HG02759 (cell line): ENCODE results near the gene MAP3K20.

Source experiments
- ATAC-seq: cut with Tn5 transposase; IDR thresholded peaks from one replicate; pipeline ENCODE4 v1.9.1; 2021; ENCODE audit warnings: mild to moderate bottlenecking, moderate library complexity; ENCODE audit not compliant: unreplicated experiment

The MAP3K20 gene

DNA sequence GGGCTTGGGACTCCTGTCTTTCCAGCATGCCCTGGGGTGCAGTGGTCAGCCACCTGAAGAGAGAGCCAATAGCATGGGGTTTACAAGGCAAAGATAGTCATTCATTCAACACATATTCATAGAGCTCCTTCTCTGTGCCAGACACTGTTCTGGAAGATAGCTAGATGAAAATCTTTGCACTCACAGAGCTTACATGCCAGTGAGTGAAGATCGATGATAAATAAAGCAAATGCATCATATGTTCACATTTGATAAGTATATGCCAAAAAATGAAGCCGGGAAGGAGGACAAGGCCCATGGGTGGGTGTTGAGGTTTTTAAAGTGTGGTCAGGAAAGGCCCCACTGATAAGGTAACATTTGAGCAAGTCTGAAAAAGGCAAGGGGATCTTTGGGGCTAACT lies 148.2 kb downstream of the MAP3K20 start:
- no peak for ATAC-seq

DNA sequence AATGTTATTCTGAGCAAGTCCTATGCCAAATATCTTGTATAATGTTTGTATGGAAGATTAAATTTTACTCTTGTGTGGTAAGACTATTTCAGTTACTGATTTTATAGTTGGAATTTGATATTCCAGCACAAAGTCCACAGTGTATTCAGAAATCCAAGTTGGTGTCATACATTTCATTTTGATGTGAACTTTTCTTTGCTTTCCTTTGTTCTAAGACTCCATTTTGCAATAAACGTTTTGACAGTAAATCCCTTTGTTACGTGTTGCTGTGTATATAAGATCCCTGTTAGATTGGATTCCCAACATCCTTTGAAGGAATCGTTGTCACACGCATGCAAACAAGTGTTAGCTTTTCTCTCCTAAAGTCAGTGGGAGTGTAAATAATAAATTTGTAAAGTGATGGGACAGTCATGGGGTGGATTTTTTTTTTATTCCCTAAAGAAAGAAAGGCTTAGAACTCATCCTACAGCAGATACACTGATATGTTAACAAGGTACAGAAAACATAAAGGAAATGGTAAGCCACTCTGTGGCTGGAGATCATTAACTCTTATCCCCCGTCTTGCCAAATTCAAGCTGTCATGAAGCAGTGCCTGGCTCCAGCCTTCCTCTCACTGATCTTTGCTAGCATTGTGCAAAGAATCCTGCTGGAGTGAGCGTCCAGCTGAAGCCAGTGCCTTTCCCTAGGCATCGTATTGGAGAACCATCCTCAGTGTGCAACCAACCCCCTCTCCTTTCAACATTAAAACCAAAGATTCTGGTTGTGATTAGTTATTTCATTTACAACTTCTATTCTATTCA lies 151.5 kb downstream of the MAP3K20 start:
- ATAC-seq = no peak

DNA sequence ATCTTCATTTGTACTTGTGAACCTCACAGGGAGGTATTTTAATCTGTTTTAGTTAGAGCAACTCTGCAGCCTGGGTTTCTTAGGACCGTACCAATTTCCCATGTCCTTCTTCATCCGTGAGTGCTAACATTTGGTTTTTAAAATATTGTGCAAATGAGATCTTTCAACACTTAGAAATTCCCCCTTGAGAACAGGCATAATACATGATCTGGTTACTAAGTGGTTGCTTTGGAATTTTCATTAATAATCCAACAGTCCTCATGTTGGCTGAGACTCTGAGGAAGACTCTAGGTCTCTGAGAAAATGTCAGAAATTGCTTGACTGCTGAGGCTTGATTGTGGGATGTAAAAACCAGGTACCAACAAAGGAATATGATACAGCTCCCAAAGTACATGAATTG lies 153.4 kb downstream of the MAP3K20 start:
- no peak for ATAC-seq

DNA sequence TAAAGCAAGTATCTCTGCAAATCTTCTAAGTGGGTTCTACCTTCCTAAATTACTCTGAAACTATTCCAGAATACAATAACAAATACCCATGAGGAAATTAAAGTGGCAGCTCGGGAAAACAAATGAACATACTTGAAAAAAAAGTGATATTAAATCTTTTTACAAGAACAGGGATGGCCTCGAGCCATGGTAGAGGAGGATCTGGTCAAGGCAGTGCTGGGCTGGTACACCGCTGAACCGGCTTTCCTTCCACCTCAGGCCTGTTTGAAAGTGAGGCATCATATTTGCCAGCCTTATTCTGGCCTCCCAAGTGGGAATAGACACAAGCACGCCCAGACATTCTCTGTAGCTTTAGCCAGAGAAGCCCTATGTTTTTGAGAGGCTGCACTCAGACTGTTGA lies 154.5 kb downstream of the MAP3K20 start:
- ATAC-seq = no peak

DNA sequence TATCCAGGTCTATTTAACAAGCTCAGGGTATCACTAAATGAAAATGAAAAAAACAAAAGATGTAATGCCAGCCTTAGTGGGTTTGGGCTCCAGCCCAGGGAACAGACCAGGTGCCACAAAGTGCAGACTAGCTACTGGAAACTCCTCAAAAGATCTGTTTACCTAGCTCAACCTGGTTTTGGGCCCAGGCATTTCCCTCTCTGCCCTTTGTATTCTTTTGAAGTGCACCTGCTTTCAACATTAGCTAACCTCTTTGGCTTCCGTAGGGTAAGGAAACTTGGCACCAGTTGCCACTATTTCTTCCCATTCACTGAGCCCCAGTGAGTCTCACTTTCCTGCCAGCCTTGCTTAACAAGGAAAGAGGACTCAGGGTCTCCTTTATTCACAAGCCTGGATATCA lies 155.4 kb downstream of the MAP3K20 start:
- ATAC-seq = no peak

DNA sequence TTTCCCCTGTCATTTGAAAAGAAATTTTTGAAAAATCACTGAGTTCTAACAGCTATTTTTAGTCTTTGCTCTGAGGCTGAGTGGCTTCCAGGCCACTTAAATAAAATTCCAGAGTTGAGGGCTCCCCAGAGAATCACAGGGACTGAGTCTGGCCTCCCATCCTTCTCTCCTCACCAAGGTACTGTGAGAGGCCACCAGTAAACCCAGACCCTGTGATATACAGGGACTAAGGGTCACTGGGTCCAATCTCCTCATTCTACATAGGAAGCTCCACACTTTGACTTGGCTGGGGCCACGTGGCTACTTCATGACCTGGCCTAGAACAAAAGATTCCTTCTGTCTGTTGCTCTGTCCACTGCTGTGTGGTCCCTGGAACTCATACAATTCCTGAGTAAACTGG lies 155.8 kb downstream of the MAP3K20 start:
- no peak for ATAC-seq

DNA sequence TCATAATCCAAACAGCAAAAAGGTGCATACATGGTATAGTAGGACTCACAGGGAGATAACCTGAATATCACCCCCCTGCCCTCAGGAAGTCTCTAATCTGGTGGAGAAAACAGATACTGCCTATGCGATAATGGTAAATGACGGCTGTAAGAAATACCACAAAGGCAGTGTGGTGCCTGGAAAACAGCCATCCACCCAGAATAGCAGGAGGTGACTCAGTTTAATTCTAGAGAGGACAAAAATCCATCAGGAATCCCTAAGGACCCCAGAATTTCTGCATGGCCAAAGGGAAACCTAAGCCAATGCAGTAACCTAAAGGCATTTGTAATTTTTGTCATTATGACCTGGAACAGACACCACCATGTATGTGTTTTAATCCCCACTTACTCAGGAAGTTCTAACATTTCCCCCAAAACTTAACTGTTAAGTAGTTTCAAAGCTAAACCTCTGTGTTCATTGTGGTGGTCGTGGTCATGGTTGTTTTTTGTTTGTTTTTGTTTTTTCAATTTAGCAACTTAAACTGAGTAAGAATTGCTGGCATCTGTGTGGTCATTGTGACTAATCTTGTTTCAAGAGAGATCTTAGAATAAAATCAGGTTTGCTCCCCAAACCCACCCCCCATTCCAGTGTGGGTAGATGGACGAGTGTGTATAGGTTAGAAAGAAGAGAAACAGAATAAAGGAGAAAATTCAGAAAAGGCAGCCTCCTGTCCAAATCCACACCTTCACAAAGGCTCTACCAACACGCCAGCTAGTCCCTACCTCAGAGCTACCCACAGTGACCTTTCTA lies 157.5 kb downstream of the MAP3K20 start:
- ATAC-seq = no peak

DNA sequence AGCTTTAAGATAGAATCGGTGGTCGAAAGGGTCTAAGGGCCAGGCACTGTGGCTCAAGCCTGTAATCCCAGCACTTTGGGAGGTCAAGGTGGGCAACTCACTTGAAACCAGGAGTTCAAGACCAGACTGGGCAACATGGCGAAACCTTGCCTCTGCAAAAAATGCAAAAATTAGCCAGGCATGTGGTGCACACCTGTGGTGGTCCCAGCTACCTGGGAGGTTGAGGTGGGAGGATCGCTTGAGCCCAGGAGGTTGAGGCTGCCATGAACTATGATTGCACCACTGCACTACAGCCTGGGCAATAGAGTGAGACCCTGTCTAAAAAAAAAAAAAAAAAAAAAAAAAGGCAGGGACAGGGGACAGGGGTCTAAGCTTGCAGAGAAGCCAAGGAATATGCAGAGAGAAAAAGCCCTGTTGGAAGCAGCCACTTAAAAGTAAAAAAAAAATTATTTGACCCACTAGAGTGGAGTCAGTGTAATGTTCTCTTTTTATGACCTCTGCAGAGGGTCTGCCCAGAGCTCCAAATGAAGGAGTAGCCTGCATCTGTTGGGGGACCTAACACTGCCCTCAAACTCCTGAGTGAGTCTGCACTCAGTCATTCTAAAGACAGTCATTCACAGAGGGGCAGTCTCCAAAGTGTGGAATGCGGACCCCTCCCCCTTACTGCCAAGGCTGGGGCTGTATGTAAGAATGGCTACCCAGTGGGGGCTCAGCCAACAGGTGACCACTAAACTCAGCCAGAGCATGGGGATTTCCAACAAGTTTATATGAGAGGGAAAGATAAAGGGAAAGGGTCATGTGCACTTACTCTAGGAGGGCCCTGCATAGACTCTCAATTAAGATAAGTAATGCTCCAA lies 160.5 kb downstream of the MAP3K20 start:
- no peak for ATAC-seq

DNA sequence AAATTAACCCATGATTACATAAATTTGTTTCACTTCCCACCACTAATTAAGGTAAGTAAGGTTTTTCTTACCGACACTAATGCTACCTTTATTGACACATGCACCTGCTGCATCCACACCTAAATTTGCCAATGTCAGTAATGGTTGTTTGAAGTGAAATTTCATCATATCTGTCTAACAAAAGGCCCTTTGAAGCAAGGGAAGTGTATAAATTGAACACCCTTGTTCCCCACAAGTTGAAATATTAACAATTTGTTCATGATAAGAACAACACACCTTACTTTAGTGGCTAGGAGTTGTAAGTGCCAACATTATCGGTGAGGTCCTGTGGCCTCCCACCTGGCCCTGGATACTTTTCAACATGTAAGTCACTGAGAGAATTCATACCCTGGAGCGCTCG lies 162.7 kb downstream of the MAP3K20 start:
- ATAC-seq = no peak

DNA sequence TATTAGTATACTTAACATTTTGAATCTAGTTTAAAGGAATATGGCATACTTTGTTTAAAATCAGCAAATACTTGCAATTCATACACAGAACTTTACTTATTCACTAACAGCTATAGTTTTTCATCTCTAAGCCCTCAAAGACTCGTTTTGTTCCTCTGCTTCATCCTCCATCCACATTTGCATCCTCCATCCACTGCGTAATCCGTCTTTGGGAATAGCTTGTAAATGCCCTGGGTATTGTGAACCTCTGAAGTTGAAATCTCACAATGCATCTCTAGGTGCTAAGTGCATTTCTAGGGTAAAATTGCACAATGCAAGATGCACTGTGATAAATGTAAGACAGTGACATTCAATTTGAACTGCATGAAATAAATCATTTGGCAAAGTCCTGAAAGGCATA lies 163.2 kb downstream of the MAP3K20 start:
- no peak for ATAC-seq

DNA sequence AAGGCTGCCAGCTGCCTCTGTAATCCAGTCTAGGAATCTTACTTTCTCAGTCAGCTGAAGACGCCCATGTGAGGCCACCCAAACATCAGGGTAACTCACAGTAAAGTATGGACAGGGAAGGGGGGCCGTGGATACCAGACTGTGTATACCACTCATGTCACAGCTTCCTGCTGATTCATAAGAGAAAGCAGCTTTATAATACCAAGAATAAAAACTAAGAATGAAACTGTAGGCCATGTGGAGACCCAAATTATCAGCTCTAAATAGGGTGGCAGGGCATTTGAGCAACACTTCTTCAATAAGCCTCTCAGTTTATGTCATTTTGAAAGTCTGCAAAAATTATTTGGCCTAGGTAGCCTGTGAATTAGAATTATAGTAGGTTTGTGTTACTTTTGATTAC lies 164.0 kb downstream of the MAP3K20 start:
- peak; percentile 96 for ATAC-seq

DNA sequence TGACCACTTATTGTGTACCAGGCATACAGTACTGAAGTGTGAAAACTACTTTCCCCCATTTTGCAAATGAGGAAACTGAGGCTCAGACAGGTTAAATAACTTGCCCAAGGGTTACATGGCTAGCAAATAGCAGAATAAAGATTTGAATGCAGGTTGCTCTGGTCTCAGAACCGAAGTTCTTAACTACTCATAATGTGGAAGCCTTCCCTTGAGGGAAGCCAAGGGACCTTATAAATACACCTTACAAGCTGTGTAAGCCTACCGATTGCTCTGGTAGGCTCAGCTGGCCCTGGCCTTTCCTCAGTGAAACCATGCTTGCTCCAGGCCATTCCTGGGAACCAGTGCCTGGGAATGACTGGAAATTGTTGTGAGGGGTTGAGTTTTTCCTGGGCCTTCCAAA lies 164.4 kb downstream of the MAP3K20 start:
- ATAC-seq = peak; percentile 26

DNA sequence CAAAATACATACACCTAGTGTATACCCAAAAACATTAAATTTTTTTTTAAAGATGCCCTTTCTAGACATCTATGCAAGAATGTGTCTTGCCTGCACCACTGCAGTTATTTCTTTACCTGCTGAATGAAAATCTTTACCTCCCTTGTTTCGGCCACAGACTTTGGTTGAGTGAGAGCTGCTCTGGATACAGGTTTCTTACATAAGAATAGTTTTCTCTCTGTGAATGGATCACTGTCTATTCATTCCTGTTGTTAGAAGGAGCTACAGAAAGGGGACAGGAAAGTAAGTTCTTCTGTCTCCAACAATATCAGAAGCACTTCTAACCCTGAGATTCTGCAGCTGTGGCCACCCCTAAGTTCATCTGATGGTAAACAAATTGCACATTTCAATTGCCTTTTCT lies 166.0 kb downstream of the MAP3K20 start:
- no peak for ATAC-seq

DNA sequence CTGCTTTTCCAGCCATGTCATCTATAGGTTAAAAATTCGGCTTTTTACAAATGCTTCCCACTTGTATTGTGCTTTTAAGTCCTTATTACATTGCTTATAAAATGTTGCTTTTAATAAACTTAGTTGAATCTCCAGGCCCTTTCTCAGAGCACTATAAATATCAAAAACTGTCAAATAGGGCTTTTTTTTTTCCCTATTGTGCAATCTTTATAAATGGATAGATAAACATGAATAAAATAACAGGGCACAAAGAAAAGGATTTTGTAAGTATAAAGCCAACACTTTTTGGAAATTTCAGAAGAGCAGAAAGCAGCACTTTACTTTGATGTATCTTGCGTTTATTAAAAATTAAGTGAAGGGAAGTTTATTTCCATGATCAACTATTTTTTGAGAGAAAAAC lies 171.5 kb downstream of the MAP3K20 start:
- ATAC-seq = no peak

DNA sequence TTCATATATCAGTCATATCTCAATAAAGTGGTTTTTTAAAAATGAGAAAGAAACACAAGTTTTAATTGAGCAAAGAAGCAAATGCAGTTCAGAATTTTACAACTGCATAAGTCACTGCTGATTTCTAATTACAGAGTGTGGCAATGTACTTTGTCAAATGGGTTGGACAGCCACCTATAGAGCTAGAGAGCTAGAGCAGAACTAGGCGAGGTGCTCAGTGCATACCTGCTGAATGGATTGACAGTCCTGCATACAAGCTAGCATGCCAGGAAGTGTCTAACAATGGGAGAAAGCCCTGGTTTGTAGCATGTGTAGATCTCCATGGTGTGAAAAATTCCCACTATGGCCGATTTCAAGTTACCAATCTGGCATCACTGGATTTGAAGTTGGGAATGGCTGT lies 172.7 kb downstream of the MAP3K20 start:
- ATAC-seq = no peak

DNA sequence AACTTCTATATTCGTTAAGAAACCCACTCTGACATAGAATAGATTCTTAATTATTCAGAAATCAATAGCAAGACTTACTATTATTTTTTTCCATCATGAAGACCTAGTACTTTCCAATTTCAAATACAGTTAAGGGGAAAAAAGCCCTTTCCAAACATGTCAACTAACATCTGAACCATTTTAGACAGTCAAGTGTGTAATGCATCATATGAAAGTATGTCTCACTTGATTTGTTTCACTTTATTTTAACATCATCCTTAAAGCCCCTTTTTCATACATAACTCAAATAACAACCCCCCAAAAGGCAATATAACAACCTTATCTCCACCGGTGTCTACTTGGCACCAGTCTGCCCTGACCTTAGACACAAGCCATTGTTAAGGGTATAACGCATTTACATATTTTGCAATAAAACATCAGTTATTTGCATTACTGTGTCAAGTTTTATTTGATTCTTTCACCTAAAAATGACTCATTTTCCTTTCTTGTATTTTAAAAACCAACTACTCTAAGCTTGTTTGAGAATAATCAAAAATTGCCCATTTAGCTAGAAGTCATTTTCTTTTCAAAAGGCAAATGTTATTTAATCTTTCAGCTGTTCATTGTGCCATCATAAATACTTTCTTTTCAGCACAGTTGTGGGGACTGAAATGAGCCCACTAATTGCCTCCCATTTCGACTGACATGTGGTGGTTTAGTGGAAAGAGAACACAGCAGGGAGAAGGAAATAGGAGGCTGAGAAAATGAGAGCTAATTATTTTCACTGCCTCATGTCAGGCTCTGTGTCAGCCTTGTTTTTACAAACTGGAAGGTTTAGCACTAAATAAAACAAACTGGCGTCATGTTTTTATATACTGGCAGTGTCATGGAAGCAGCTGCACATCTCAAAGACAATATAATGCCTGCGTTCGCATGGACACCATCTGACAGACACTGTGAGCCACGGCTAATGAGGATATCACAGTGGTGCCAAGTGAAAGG lies 174.3 kb downstream of the MAP3K20 start:
- no peak for ATAC-seq

DNA sequence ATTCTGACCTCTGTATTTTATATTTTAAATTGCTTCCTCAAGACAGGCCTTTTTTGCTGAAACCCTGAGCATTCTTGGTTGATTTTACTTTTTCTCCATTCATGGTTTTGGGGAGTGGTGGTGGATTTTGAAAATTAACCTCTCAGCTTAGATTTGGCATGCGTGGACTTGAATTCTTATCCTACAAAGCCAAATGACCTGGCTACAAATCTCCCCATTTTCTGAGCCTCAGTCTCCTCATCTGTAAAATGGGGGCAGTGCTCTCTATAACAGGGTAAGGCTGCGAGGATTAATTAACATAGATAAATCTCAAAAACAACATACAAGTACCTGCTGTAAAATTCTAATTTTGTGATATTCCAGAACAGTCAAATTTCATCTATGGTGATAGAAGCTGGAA lies 175.6 kb downstream of the MAP3K20 start:
- ATAC-seq = no peak

DNA sequence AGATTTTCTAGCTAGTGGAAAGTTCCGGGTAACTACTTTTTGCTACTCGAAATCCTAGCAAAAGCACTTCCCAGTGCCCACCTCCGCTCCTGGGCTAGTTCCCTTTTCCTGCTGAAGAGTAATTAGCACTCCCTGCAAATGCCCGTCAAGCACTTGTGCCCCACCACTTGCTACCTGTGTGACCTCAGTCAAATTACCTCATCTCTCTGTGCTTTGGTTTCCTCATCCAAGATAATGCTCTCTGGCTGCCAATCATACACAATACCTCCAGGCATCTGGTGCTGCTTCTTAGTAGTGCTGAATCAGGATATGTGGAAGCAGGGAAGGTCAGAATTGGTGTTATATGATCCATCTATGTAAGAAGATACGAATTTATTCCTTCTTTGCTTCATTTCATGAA lies 176.9 kb downstream of the MAP3K20 start:
- no peak for ATAC-seq

DNA sequence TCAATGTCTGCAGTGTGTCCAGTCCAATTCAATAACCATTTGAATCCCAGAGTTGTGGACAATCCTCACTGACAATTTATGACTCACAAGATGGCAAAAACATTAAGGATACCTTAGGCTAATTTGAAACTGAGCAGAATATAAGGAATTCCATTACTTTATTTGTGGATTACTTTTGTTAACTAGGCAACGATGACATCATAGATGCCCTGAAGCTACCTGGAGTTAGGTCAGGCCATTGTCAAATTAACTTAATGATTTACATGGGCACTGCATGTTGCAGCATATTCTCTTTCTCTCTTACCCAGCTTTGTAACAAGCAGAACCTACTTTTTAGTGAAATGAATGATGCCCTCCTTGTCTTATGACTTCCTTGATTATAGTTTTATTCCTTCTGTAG lies 179.0 kb downstream of the MAP3K20 start:
- no peak for ATAC-seq

DNA sequence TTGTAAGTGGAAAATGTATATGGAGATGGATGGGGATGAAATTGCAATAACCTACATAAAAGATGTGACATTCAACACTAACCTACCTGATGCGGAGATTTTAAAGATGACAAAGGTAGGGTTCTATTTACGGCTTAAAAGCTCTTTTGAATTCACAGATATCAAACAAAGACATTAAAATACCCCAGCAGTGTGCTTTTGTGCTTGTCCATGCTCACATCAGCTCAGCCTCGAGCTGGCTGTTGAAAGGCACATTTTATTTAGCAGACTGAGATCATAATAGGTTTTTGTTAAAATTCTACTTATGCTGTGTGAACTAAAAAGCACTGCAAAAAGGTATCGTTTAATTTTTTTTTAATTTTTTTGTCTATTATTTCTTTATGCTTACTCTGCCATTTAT lies 183.1 kb downstream of the MAP3K20 start:
- no peak for ATAC-seq
